ENCODE measurements around the gene MTG2. TPM values are rescaled to one million over a fixed set of nuclear protein-coding genes. Genes with fewer than 3 reads are reported as not detected.

Gene MTG2
- total and polyA plus RNA-seq, 2 experiments from 2014 or later = 11.3 to 11.7 TPM

GRCh38 chr20:62163485-62163865 is 19.4 kb upstream of the MTG2 start:
- H3K4me3 Mint-ChIP-seq = no peak overlapping the region
- Histone ChIP-seq H3K4me3 (no peak overlapping the region), H3K27me3 (ENCODE audit: insufficient read depth) (no peaks in the 10 kb centered on the region), H3K4me2 (no peak overlapping the region), H3K79me2 (replicated peaks; ENCODE audit: insufficient read depth) (peaks cover 2% of the 10 kb centered on the region), H3K9me2 (ENCODE audit: insufficient read depth) (no peaks in the 10 kb centered on the region), H3K36me3 (ENCODE audit: insufficient read depth) (peaks cover 26% of the 10 kb centered on the region), H4K20me1 (replicated peaks; ENCODE audit: insufficient read depth) (no peaks in the 10 kb centered on the region; the same call in 1 of the 2 replicates), H2AFZ (no peak overlapping the region), H3F3A (replicated peaks; ENCODE audit: low read depth) (no peaks in the 10 kb centered on the region), H3K4me1 (ENCODE audit: insufficient read depth) (no peaks in the 10 kb centered on the region), H3K27ac (ENCODE audit: low read depth) (no peak overlapping the region)
- no peak for DNase-seq (ENCODE audit: low spot score)
- peaks cover 5% of the 10 kb centered on the region for H3K27me3 Mint-ChIP-seq (ENCODE audit: insufficient read depth, low read depth, poor library complexity)
- no peaks in the 10 kb centered on the region for H3K9me3 Mint-ChIP-seq
- no peak overlapping the region for H3K27ac Mint-ChIP-seq
- H3K4me1 Mint-ChIP-seq = no peaks in the 10 kb centered on the region
- ATAC-seq = no peak
- TF ChIP-seq REST (IDR thresholded peaks at IDR 0.05; ENCODE audit: unreplicated experiment) = no peak
- no peak for TF ChIP-seq CTCF (conservative IDR thresholded peaks at IDR 0.05; ENCODE audit: low read depth in 2 of 2)
- TF ChIP-seq ZNF331 (CRISPR knock-in tag; IDR thresholded peaks at IDR 0.05; ENCODE audit: low read depth) = no peak
- TF ChIP-seq EZH2phosphoT487 (IDR thresholded peaks at IDR 0.05; ENCODE audit: unreplicated experiment) = no peak
- no peak for TF ChIP-seq ZNF462 (CRISPR knock-in tag; IDR thresholded peaks at IDR 0.05)
- no peak for TF ChIP-seq ZNF114 (CRISPR knock-in tag; IDR thresholded peaks at IDR 0.05)
- H3K36me3 Mint-ChIP-seq (ENCODE audit: low read depth) = peaks cover 59% of the 10 kb centered on the region

Measured in GM23338 (cell line).